ENCODE measurements around the gene HDC. TPM values are rescaled to one million over a fixed set of nuclear protein-coding genes. Genes with fewer than 3 reads are reported as not detected.

Gene HDC
- total RNA-seq, 2 experiments from 2014 or later, result not detected

DNA sequence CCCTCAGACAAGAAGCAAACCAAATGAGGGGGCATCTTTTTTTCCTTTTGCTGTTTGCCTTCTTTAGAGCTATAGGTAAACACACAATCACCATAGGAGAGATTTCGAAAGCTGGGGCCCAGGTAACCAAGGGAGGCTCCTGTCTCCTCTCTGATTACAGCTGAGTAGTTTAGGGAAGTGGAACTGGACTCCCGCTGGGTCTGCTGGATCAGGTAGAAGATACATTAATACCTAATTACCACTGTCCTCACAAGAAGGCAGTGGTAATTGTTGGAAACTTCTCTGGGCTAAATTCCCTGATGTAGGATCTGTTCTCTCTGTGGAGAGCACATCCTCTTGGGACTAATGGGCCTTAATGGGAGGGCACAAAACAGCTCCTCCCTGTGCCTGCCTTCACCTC lies 32.7 kb downstream of the HDC start:
- Histone ChIP-seq H3K4me2 (ENCODE audit: low read length) (no peak overlapping the region), H4K20me1 (ENCODE audit: insufficient read depth, low read length) (no peaks in the 10 kb centered on the region), H2AFZ (ENCODE audit: low read length) (no peak overlapping the region), H3K4me1 (ENCODE audit: insufficient read depth, low read length, poor library complexity, severe bottlenecking) (no peaks in the 10 kb centered on the region), H3K9me2 (ENCODE audit: insufficient read depth, low read length) (no peaks in the 10 kb centered on the region), H3K9me3 (ENCODE audit: low read length) (no peaks in the 10 kb centered on the region), H3K27ac (ENCODE audit: low read depth, low read length, poor library complexity, severe bottlenecking) (no peak overlapping the region), H3K4me3 (ENCODE audit: low read depth, low read length, poor library complexity, severe bottlenecking) (no peak overlapping the region), H3K79me2 (ENCODE audit: insufficient read depth, low read depth, low read length) (no peaks in the 10 kb centered on the region), H3K36me3 (ENCODE audit: insufficient read depth, low read length) (no peaks in the 10 kb centered on the region)
- ChIA-PET CTCF (ENCODE audit: unreplicated experiment) (no interaction called here), POLR2A (no interaction called here)
- DNase-seq (ENCODE audit: low spot score), result no peak
- intact Hi-C loops (cut with micrococcal nuclease; ENCODE audit: unreplicated experiment), result no loop called here
- no TSS peak for BruUV-seq (replicated peaks)
- TF ChIP-seq, protein P1, sequence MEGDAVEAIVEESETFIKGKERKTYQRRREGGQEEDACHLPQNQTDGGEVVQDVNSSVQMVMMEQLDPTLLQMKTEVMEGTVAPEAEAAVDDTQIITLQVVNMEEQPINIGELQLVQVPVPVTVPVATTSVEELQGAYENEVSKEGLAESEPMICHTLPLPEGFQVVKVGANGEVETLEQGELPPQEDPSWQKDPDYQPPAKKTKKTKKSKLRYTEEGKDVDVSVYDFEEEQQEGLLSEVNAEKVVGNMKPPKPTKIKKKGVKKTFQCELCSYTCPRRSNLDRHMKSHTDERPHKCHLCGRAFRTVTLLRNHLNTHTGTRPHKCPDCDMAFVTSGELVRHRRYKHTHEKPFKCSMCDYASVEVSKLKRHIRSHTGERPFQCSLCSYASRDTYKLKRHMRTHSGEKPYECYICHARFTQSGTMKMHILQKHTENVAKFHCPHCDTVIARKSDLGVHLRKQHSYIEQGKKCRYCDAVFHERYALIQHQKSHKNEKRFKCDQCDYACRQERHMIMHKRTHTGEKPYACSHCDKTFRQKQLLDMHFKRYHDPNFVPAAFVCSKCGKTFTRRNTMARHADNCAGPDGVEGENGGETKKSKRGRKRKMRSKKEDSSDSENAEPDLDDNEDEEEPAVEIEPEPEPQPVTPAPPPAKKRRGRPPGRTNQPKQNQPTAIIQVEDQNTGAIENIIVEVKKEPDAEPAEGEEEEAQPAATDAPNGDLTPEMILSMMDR (conservative IDR thresholded peaks at IDR 0.05; ENCODE audit: low read length), result no peak
- TF ChIP-seq EZH2phosphoT487 (IDR thresholded peaks at IDR 0.05; ENCODE audit: borderline replicate concordance, low read depth, low read length), result no peak

DNA sequence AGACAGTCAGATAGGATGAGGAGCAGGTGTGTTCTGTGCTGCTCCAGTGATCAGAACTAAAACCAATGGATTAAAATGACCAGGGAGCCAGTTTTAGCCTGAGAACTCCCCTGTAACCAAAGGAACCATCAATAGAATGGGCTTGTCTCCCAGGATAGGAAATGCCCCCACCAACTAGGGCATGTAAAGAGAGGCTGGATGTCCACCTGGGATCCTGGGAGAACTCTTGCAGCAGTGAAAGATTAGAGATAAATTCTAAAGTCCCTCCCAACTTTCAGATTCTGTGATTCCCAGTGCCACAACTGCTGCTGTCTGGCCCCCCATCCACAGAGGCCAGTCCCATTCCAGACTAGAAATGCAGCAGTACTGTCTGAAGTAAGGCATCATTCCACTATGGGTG lies 33.8 kb downstream of the HDC start:
- ChIA-PET POLR2A (no interaction called here), CTCF (ENCODE audit: unreplicated experiment) (no interaction called here)
- no peak overlapping the region for H3K4me3 ChIP-seq (ENCODE audit: low read depth, low read length, poor library complexity, severe bottlenecking)
- H3K27ac ChIP-seq (ENCODE audit: low read depth, low read length, poor library complexity, severe bottlenecking), result no peak overlapping the region
- no peak overlapping the region for H3K4me2 ChIP-seq (ENCODE audit: low read length)
- no peaks in the 10 kb centered on the region for H3K79me2 ChIP-seq (ENCODE audit: insufficient read depth, low read depth, low read length)
- TF ChIP-seq, protein P1 (conservative IDR thresholded peaks at IDR 0.05; ENCODE audit: low read length), result no peak
- TF ChIP-seq EZH2phosphoT487 (IDR thresholded peaks at IDR 0.05; ENCODE audit: borderline replicate concordance, low read depth, low read length), result no peak
- DNase-seq (ENCODE audit: low spot score), result no peak
- H4K20me1 ChIP-seq (ENCODE audit: insufficient read depth, low read length), result no peaks in the 10 kb centered on the region
- H3K9me2 ChIP-seq (ENCODE audit: insufficient read depth, low read length), result no peaks in the 10 kb centered on the region
- H3K9me3 ChIP-seq (ENCODE audit: low read length), result no peaks in the 10 kb centered on the region
- H2AFZ ChIP-seq (ENCODE audit: low read length), result no peak overlapping the region
- no TSS peak for BruUV-seq (replicated peaks)
- intact Hi-C loops (cut with micrococcal nuclease; ENCODE audit: unreplicated experiment), result no loop called here
- no peaks in the 10 kb centered on the region for H3K4me1 ChIP-seq (ENCODE audit: insufficient read depth, low read length, poor library complexity, severe bottlenecking)
- no peaks in the 10 kb centered on the region for H3K36me3 ChIP-seq (ENCODE audit: insufficient read depth, low read length)

DNA sequence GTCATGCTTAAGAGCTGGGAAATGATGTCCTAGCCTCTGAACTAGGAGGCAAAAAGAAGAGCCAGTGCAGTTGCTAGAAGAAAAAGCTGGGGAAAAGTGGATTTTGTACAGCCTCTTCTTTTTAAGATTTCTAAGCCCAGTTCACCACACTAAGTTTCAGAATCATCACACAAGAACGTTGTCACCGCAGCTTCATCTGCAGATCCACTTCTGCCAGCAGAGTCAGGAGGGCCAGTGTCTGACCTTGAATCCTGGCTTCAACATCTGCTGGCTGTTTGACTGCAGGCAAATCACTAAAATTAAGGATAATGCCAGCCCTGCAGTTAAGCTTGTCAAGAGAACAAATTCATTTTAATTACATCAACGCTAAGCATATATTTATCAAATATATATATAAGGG lies 36.2 kb downstream of the HDC start:
- CTCF ChIA-PET (ENCODE audit: unreplicated experiment), result no interaction called here
- Histone ChIP-seq H3K4me2 (ENCODE audit: low read length) (no peak overlapping the region), H4K20me1 (ENCODE audit: insufficient read depth, low read length) (no peaks in the 10 kb centered on the region), H3K36me3 (ENCODE audit: insufficient read depth, low read length) (no peaks in the 10 kb centered on the region), H3K9me2 (ENCODE audit: insufficient read depth, low read length) (no peaks in the 10 kb centered on the region), H3K9me3 (ENCODE audit: low read length) (no peaks in the 10 kb centered on the region), H3K27ac (ENCODE audit: low read depth, low read length, poor library complexity, severe bottlenecking) (no peak overlapping the region), H2AFZ (ENCODE audit: low read length) (no peak overlapping the region), H3K4me1 (ENCODE audit: insufficient read depth, low read length, poor library complexity, severe bottlenecking) (no peaks in the 10 kb centered on the region), H3K79me2 (ENCODE audit: insufficient read depth, low read depth, low read length) (no peaks in the 10 kb centered on the region), H3K4me3 (ENCODE audit: low read depth, low read length, poor library complexity, severe bottlenecking) (no peak overlapping the region)
- no peak for DNase-seq (ENCODE audit: low spot score)
- intact Hi-C loops (cut with micrococcal nuclease; ENCODE audit: unreplicated experiment), result no loop called here
- POLR2A ChIA-PET, result no interaction called here
- TF ChIP-seq, protein P1 (conservative IDR thresholded peaks at IDR 0.05; ENCODE audit: low read length), result no peak
- no peak for TF ChIP-seq EZH2phosphoT487 (IDR thresholded peaks at IDR 0.05; ENCODE audit: borderline replicate concordance, low read depth, low read length)
- BruUV-seq (replicated peaks), result no TSS peak
